CD14-positive monocyte (primary cell): ENCODE measurements around the gene MORF4L1. TPM values are rescaled to one million over a fixed set of nuclear protein-coding genes. Genes with fewer than 3 reads are reported as not detected.

Source experiments
- DNase-seq, 3 donors: peaks; one replicate each; pipeline ENCODE4 v3.0.0-alpha.2; 2011 to 2022
- H2AFZ ChIP-seq: 2 replicates; pipeline ENCODE4 v1.6.0; 2012; ENCODE audit warnings: mild to moderate bottlenecking, low read depth, low read length, inconsistent platforms; ENCODE audit not compliant: insufficient read depth, poor library complexity, severe bottlenecking
- H3K27ac ChIP-seq, 2 donors: 1 replicate in 1 of 2; 2 replicates in 1 of 2; pipeline ENCODE4 v1.5.1; 2012 to 2013; ENCODE audit warnings: low read length in 2 of 2, control low read depth in 1 of 2, inconsistent platforms in 1 of 2, low read depth in 1 of 2, mild to moderate bottlenecking in 1 of 2
- H3K27me3 ChIP-seq, 2 donors: one replicate each; pipeline versions ENCODE4 v1.6.0 to v1.6.1; 2011 to 2013; ENCODE audit warnings: low read length in 2 of 2; ENCODE audit not compliant: control insufficient read depth in 2 of 2, insufficient read depth in 2 of 2
- H3K36me3 ChIP-seq, 2 donors: replicated peaks in 1 of 2; 1 replicate in 1 of 2; 2 replicates in 1 of 2; pipeline versions ENCODE4 v1.5.1 to v1.6.1; 2012 to 2013; ENCODE audit warnings: low read length in 2 of 2, control low read depth in 1 of 2, inconsistent platforms in 1 of 2, mild to moderate bottlenecking in 1 of 2; ENCODE audit not compliant: insufficient read depth in 2 of 2, control insufficient read depth in 1 of 2
- H3K4me1 ChIP-seq, 2 donors: 1 replicate in 1 of 2; 2 replicates in 1 of 2; pipeline versions ENCODE4 v1.5.1 to v1.6.1; 2012 to 2013; ENCODE audit warnings: low read length in 2 of 2, control low read depth in 1 of 2, inconsistent platforms in 1 of 2, mild to moderate bottlenecking in 1 of 2, moderate library complexity in 1 of 2; ENCODE audit not compliant: insufficient read depth in 2 of 2, control insufficient read depth in 1 of 2
- H3K4me2 ChIP-seq: replicated peaks from 2 replicates; pipeline ENCODE3; 2012; ENCODE audit warnings: low read length, moderate library complexity, mild to moderate bottlenecking; ENCODE audit not compliant: poor library complexity, severe bottlenecking; ENCODE audit errors: extremely low read depth
- H3K4me3 ChIP-seq, 3 experiments: fragments of 200-600 bp in 1 of 3; sonication (generic) in 1 of 3; replicated peaks in 1 of 3; 1 replicate in 2 of 3; 2 replicates in 1 of 3; pipeline ENCODE4 v1.5.1; 2011 to 2013; ENCODE audit warnings: low read length in 3 of 3, mild to moderate bottlenecking in 3 of 3, control low read depth in 2 of 3, low read depth in 2 of 3, inconsistent platforms in 1 of 3, moderate library complexity in 1 of 3
- H3K79me2 ChIP-seq: 2 replicates; pipeline ENCODE4 v1.6.0; 2012; ENCODE audit warnings: mild to moderate bottlenecking, control low read depth, inconsistent platforms, low read length, moderate library complexity; ENCODE audit not compliant: insufficient read depth
- H3K9ac ChIP-seq: 2 replicates; pipeline ENCODE4 v1.6.0; 2017; ENCODE audit warnings: low read length, mild to moderate bottlenecking; ENCODE audit not compliant: insufficient read depth, poor library complexity, severe bottlenecking
- H3K9me3 ChIP-seq, 2 donors: replicated peaks in 1 of 2; 1 replicate in 1 of 2; 2 replicates in 1 of 2; pipeline versions ENCODE4 v1.5.1 to v1.6.1; 2012 to 2013; ENCODE audit warnings: low read length in 2 of 2, control low read depth in 1 of 2; ENCODE audit not compliant: control insufficient read depth in 1 of 2, insufficient read depth in 1 of 2
- H4K20me1 ChIP-seq: 2 replicates; pipeline ENCODE4 v1.6.0; 2012; ENCODE audit warnings: mild to moderate bottlenecking, low read length, control low read depth, moderate library complexity; ENCODE audit not compliant: insufficient read depth
- H3K27ac Mint-ChIP-seq, 7 donors: one replicate each; pipeline ENCODE4 v1.8.0; 2020; ENCODE audit warnings: mild to moderate bottlenecking in 7 of 7, mixed read lengths in 7 of 7, moderate library complexity in 6 of 7, inconsistent platforms in 2 of 7
- H3K27me3 Mint-ChIP-seq, 3 donors: one replicate each; pipeline ENCODE4 v1.8.0; 2021 to 2022; ENCODE audit warnings: low read depth in 3 of 3, mild to moderate bottlenecking in 3 of 3, mixed read lengths in 3 of 3, moderate library complexity in 3 of 3, inconsistent platforms in 1 of 3
- H3K36me3 Mint-ChIP-seq, 2 donors: one replicate each; pipeline ENCODE4 v1.8.0; 2020; ENCODE audit warnings: mixed read lengths in 2 of 2, inconsistent platforms in 1 of 2, mild to moderate bottlenecking in 1 of 2
- H3K4me1 Mint-ChIP-seq: one replicate; pipeline ENCODE4 v1.8.0; 2020; ENCODE audit warnings: mild to moderate bottlenecking, mixed read lengths
- H3K4me3 Mint-ChIP-seq, 2 donors: one replicate each; pipeline ENCODE4 v1.8.0; 2020; ENCODE audit warnings: mild to moderate bottlenecking in 2 of 2, mixed read lengths in 2 of 2, moderate library complexity in 1 of 2
- H3K9me3 Mint-ChIP-seq, 7 donors: one replicate each; pipeline ENCODE4 v1.8.0; 2020 to 2022; ENCODE audit warnings: mixed read lengths in 7 of 7, mild to moderate bottlenecking in 6 of 7, moderate library complexity in 6 of 7, inconsistent platforms in 2 of 7
- WGBS: methylation state at CpG from one replicate; pipeline ENCODE4 v1.1.5; 2013; ENCODE audit warnings: missing lambda C conversion rate; ENCODE audit not compliant: insufficient coverage; 5-methylcytosine and 5-hydroxymethylcytosine counted together
- intact Hi-C, 2 donors: fragments of 100-400 bp; cut with micrococcal nuclease; formaldehyde crosslinking; loops; one replicate each; pipeline versions ENCODE4 v1.15.0 to v1.15.1; 2023
- polyA plus RNA-seq, 3 donors: library from polyadenylated mRNA; depleted of rRNA in 1 of 3; unstranded in 2 of 3; stranded (reverse) in 1 of 3; fragments of 300-500 nt in 2 of 3; fragments of >200 nt in 1 of 3; fragmentation: Illumina TruSeq in 2 of 3; gene quantifications; 1 replicate in 2 of 3; 2 replicates in 1 of 3; pipeline ENCODE4 v1.2.3, GENCODE V29; 2012 to 2021
- TF ChIP-seq, protein P1 (sequence below): fragments of 200-600 bp; IDR thresholded peaks from one replicate; pipeline ENCODE4 v1.8.0; 2022; ENCODE audit warnings: antibody characterized with exemption, mild to moderate bottlenecking

Gene MORF4L1
- polyA plus RNA-seq, 3 donors, result 191 to 242 (median 224) TPM

DNA sequence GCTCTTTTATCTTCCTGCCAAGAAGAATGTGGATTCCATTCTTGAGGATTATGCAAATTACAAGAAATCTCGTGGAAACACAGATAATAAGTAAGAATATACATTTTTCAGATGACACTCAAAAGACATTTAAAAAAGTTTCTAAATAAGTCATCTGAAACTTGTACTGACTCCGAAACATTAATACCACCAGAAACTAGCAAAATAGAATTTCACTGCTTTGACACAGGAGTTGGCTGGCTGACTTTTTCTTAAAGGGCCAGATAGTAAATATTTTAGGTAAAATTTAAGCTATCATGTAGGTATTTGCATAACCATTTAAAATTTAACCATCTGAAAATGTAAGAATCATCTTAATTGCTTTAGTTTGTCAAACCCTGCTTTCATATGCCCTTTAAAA, 20.8 kb downstream of the MORF4L1 start:
- H3K4me3 ChIP-seq, result no peak overlapping the region
- intact Hi-C loops, result no loop called here
- H3K36me3 Mint-ChIP-seq, result peaks cover 86 to 96% of the 10 kb centered on the region in 2 donors
- no peaks in the 10 kb centered on the region for H3K9me3 ChIP-seq
- no peak overlapping the region for H3K4me2 ChIP-seq
- peaks cover 92 to 100% of the 10 kb centered on the region in 2 donors for H3K36me3 ChIP-seq
- H3K27me3 ChIP-seq, result no peaks in the 10 kb centered on the region
- TF ChIP-seq, protein P1, sequence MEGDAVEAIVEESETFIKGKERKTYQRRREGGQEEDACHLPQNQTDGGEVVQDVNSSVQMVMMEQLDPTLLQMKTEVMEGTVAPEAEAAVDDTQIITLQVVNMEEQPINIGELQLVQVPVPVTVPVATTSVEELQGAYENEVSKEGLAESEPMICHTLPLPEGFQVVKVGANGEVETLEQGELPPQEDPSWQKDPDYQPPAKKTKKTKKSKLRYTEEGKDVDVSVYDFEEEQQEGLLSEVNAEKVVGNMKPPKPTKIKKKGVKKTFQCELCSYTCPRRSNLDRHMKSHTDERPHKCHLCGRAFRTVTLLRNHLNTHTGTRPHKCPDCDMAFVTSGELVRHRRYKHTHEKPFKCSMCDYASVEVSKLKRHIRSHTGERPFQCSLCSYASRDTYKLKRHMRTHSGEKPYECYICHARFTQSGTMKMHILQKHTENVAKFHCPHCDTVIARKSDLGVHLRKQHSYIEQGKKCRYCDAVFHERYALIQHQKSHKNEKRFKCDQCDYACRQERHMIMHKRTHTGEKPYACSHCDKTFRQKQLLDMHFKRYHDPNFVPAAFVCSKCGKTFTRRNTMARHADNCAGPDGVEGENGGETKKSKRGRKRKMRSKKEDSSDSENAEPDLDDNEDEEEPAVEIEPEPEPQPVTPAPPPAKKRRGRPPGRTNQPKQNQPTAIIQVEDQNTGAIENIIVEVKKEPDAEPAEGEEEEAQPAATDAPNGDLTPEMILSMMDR, result no peak
- H3K4me1 ChIP-seq, result no peaks in the 10 kb centered on the region
- DNase-seq, result no peak
- H3K9ac ChIP-seq, result no peak overlapping the region
- peaks cover 94% of the 10 kb centered on the region for H4K20me1 ChIP-seq
- no peak overlapping the region for H3K27ac Mint-ChIP-seq
- no peaks in the 10 kb centered on the region for H3K4me1 Mint-ChIP-seq
- H3K27me3 Mint-ChIP-seq, result no peaks in the 10 kb centered on the region
- no CpG with 5 or more reads among the region's 2 CpGs for WGBS
- H3K27ac ChIP-seq, result no peak overlapping the region
- H3K9me3 Mint-ChIP-seq, result no peaks in the 10 kb centered on the region
- no peak overlapping the region for H2AFZ ChIP-seq
- no peak overlapping the region for H3K4me3 Mint-ChIP-seq
- H3K79me2 ChIP-seq, result peaks cover 65% of the 10 kb centered on the region

DNA sequence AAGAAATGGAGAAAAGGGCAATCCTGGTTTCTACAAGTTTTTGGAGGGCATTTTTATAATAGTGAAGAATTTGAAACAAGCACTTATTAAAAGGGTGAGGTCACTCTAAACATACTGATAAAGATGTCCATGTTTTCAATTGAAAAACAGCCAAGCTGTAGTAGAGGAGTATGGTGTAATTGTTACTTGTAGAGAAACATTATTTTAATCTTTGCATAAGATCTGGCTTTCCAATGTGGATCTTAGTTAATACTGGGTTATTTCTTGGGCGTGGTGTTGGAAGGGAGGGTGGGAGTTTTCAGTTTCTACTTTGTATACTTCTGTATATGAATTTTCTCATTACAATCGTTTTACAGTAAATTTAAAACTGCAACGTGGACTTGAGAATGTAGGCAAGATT, 22.8 kb downstream of the MORF4L1 start:
- Histone ChIP-seq H4K20me1 (peaks cover 94% of the 10 kb centered on the region), H3K79me2 (peaks cover 60% of the 10 kb centered on the region), H3K4me3 (no peak overlapping the region), H2AFZ (no peak overlapping the region), H3K36me3 (peaks cover 92 to 100% of the 10 kb centered on the region in 2 donors), H3K9ac (no peak overlapping the region), H3K9me3 (no peaks in the 10 kb centered on the region), H3K27me3 (no peaks in the 10 kb centered on the region), H3K4me1 (no peaks in the 10 kb centered on the region), H3K27ac (no peak overlapping the region), H3K4me2 (no peak overlapping the region)
- Mint-ChIP-seq H3K4me3 (no peak overlapping the region), H3K36me3 (peaks cover 86 to 98% of the 10 kb centered on the region in 2 donors), H3K27ac (no peak overlapping the region), H3K4me1 (no peaks in the 10 kb centered on the region), H3K27me3 (no peaks in the 10 kb centered on the region), H3K9me3 (no peaks in the 10 kb centered on the region)
- intact Hi-C loops, result no loop called here
- TF ChIP-seq, protein P1, result no peak
- WGBS, result no CpG with 5 or more reads among the region's 3 CpGs
- DNase-seq, result no peak
